ENCODE measurements around the gene ZNF630.

GRCh38 chrX:48022738-48023137, 48.7 kb downstream of the ZNF630 start:
- TF ChIP-seq POLR2A (IDR thresholded peaks at IDR 0.05) (no peak), CTCF (IDR thresholded peaks at IDR 0.05) (no peak), POLR2AphosphoS5 (IDR thresholded peaks at IDR 0.05) (no peak), EP300 (IDR thresholded peaks at IDR 0.05; ENCODE audit: low read depth) (no peak)
